ENCODE data around the gene CTDSPL2.

DNA sequence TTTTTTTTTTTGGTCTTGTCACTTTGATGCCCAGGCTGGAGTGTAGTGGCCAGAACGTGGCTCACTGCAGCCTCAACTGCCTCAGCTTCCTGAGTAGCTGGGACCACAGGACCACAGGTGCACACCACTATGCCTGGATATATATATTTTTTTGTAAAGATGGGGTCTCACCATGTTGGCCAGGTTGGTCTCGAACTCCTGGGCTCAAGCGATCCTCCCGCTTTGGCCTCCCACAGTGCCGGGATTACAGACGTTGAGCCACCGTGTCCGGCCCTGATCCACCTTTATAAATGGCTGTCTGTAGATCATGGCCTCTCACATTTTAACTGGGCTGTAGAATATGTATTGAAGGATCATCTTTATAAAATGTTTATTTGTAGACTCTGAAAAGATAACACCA, 107.7 kb downstream of the CTDSPL2 start:
- TF ChIP-seq CTCF (IDR thresholded peaks at IDR 0.05; ENCODE audit: insufficient read depth, low read depth, low read length) = no peak
- no peak for TF ChIP-seq EZH2 (IDR thresholded peaks at IDR 0.05; ENCODE audit: insufficient read depth, low read length)
